ENCODE measurements around the gene CCSER1. TPM values are rescaled to one million over a fixed set of nuclear protein-coding genes. Genes with fewer than 3 reads are reported as not detected.

CCSER1 gene
- total and polyA plus RNA-seq, 2 donors (not counting 1 experiment from before 2014, with no cell fraction given), result 10.7 to 39.5 TPM

GRCh38 chr4:91268913-91269312 lies 1141.7 kb downstream of the CCSER1 start:
- Mint-ChIP-seq H3K27me3 (no peaks in the 10 kb centered on the region), H3K4me1 (no peaks in the 10 kb centered on the region)
- CTCF ChIA-PET, result no interaction called here

GRCh38 chr4:91279899-91280298 lies 1152.7 kb downstream of the CCSER1 start:
- no peaks in the 10 kb centered on the region for H3K27me3 Mint-ChIP-seq
- no peaks in the 10 kb centered on the region for H3K36me3 ChIP-seq (replicated peaks in 1 of 2; ENCODE audit: control extremely low read depth in 1 of 2, control insufficient read depth in 1 of 2, extremely low read depth in 1 of 2, insufficient read depth in 2 of 2, low read length in 1 of 2)
- H3K4me2 ChIP-seq (replicated peaks; ENCODE audit: low read depth, low read length, poor library complexity, severe bottlenecking), result no peak overlapping the region
- POLR2A ChIA-PET, result no interaction called here
- H3K9ac ChIP-seq (ENCODE audit: low read length), result no peak overlapping the region
- no peak overlapping the region for H3K4me3 ChIP-seq (ENCODE audit: control extremely low read depth in 1 of 5, extremely low read depth in 1 of 5, insufficient read depth in 1 of 5, low read depth in 2 of 5, low read length in 4 of 5)
- H3K4me3 Mint-ChIP-seq, result no peak overlapping the region
- ATAC-seq (ENCODE audit: low read depth) (no peak), DNase-seq (no peak)
- peaks cover 12% of the 10 kb centered on the region for H3K9me3 Mint-ChIP-seq (ENCODE audit: insufficient read depth)
- no peak overlapping the region for H2AFZ ChIP-seq (ENCODE audit: insufficient read depth, low read depth, low read length, poor library complexity, severe bottlenecking)
- WGBS (ENCODE audit: insufficient coverage), result 80% methylated on average over 2 of the region's 2 CpGs
- TF ChIP-seq EZH2 (IDR thresholded peaks at IDR 0.05; ENCODE audit: borderline replicate concordance, insufficient read depth, low read depth, low read length, poor library complexity, severe bottlenecking) (no peak), CTCF (IDR thresholded peaks at IDR 0.05) (no peak)
- no peaks in the 10 kb centered on the region for H3K4me1 Mint-ChIP-seq
- no peaks in the 10 kb centered on the region for H4K20me1 ChIP-seq (ENCODE audit: control insufficient read depth, insufficient read depth, low read length, poor library complexity, severe bottlenecking)
- CTCF ChIA-PET, result no interaction called here
- no peak overlapping the region for H3K27ac ChIP-seq (ENCODE audit: low read length in 2 of 2)
- no peak overlapping the region for H3K27ac Mint-ChIP-seq
- peaks cover 0 to 6% (median 0%) of the 10 kb centered on the region in 3 donors for H3K9me3 ChIP-seq (ENCODE audit: control extremely low read depth in 1 of 3, control insufficient read depth in 2 of 3, insufficient read depth in 1 of 3, low read length in 2 of 3)
- intact Hi-C loops (cut with micrococcal nuclease), result no loop called here
- no peaks in the 10 kb centered on the region for H3K4me1 ChIP-seq (ENCODE audit: control insufficient read depth in 2 of 2, insufficient read depth in 2 of 2, low read length in 2 of 2)
- no peaks in the 10 kb centered on the region for H3K27me3 ChIP-seq (replicated peaks in 1 of 4; ENCODE audit: control extremely low read depth in 1 of 4, control insufficient read depth in 3 of 4, insufficient read depth in 4 of 4, low read length in 3 of 4)
- no peaks in the 10 kb centered on the region for H3K79me2 ChIP-seq (ENCODE audit: control insufficient read depth, insufficient read depth, low read length)

More at GRCh38 chr4:91268913-91269312, 1141.7 kb downstream of the CCSER1 start:
- POLR2A ChIA-PET, result no interaction called here
- ATAC-seq (ENCODE audit: low read depth) (no peak), DNase-seq (no peak)
- Histone ChIP-seq H3K9me3 (ENCODE audit: control extremely low read depth in 1 of 3, control insufficient read depth in 2 of 3, insufficient read depth in 1 of 3, low read length in 2 of 3) (peaks cover 0 to 3% (median 0%) of the 10 kb centered on the region in 3 donors), H3K27me3 (replicated peaks in 1 of 4; ENCODE audit: control extremely low read depth in 1 of 4, control insufficient read depth in 3 of 4, insufficient read depth in 4 of 4, low read length in 3 of 4) (no peaks in the 10 kb centered on the region), H2AFZ (ENCODE audit: insufficient read depth, low read depth, low read length, poor library complexity, severe bottlenecking) (no peak overlapping the region), H3K4me2 (replicated peaks; ENCODE audit: low read depth, low read length, poor library complexity, severe bottlenecking) (no peak overlapping the region), H3K4me3 (ENCODE audit: control extremely low read depth in 1 of 5, extremely low read depth in 1 of 5, insufficient read depth in 1 of 5, low read depth in 2 of 5, low read length in 4 of 5) (no peak overlapping the region), H3K9ac (ENCODE audit: low read length) (no peak overlapping the region), H3K27ac (ENCODE audit: low read length in 2 of 2) (no peak overlapping the region), H4K20me1 (ENCODE audit: control insufficient read depth, insufficient read depth, low read length, poor library complexity, severe bottlenecking) (no peaks in the 10 kb centered on the region), H3K36me3 (replicated peaks in 1 of 2; ENCODE audit: control extremely low read depth in 1 of 2, control insufficient read depth in 1 of 2, extremely low read depth in 1 of 2, insufficient read depth in 2 of 2, low read length in 1 of 2) (no peaks in the 10 kb centered on the region), H3K79me2 (ENCODE audit: control insufficient read depth, insufficient read depth, low read length) (no peaks in the 10 kb centered on the region), H3K4me1 (ENCODE audit: control insufficient read depth in 2 of 2, insufficient read depth in 2 of 2, low read length in 2 of 2) (no peaks in the 10 kb centered on the region)
- no peak overlapping the region for H3K27ac Mint-ChIP-seq
- H3K9me3 Mint-ChIP-seq (ENCODE audit: insufficient read depth), result peaks cover 17% of the 10 kb centered on the region
- WGBS (ENCODE audit: insufficient coverage), result no CpG with 5 or more reads among the region's 2 CpGs
- intact Hi-C loops (cut with micrococcal nuclease), result no loop called here
- TF ChIP-seq CTCF (IDR thresholded peaks at IDR 0.05), result no peak
- no peak for TF ChIP-seq EZH2 (IDR thresholded peaks at IDR 0.05; ENCODE audit: borderline replicate concordance, insufficient read depth, low read depth, low read length, poor library complexity, severe bottlenecking)
- H3K4me3 Mint-ChIP-seq, result no peak overlapping the region

Measured in B cell (primary cell).